Stromal cell of bone marrow (primary cell): ENCODE data around the gene ARL5C.
"Not testable (repeated sequence)": the region's sequence is repeated elsewhere in the genome, so short reads cannot be mapped to it uniquely, and the experiment has no call there.

Source experiments
- DNase-seq: peaks from one replicate; pipeline ENCODE4 v3.0.0-alpha.2; 2012; ENCODE audit warnings: low read depth

ARL5C gene

DNA sequence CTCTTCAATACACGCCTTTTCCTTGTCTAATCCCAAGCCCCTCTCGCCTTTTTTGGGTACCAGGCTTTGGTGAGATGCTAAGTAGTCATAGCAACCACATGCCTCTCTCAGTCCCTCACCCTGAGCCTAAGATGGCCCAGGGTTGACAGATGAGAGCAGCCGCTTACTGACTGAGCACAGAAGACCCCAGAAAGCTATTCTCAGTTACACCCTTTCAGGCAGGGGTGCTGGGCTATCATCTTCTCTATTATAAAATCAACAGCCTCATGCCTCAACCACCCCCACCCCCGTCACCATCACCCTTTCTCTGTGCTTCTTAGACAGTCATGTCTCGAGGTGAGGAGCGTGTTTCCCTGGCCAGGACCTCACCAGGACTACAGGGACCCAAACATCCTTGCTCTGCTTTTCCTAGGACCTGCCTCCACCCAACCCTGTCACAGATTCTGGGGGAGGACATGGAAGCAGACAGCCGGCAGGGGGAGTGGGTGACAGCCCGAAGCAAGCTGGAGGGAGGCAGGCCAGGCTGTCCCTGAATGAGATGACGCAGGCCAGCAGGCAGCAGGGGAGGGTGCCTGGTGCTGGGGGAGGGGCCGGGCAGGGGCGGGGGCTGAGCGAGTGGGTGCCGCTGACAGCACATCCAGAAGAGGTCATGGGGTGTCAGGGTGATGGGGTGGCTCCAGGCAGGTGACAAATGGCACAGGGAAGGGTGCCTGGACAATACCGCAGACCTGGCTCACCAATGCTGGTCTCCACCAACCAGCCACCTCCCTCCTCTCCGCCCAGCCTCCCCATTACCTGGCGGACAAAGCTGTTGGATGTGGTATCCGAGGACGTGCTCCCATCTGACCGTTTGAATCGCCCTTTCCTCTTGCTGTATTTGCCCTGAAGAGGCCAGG is 28.4 kb upstream of the ARL5C start:
- no peak for DNase-seq

DNA sequence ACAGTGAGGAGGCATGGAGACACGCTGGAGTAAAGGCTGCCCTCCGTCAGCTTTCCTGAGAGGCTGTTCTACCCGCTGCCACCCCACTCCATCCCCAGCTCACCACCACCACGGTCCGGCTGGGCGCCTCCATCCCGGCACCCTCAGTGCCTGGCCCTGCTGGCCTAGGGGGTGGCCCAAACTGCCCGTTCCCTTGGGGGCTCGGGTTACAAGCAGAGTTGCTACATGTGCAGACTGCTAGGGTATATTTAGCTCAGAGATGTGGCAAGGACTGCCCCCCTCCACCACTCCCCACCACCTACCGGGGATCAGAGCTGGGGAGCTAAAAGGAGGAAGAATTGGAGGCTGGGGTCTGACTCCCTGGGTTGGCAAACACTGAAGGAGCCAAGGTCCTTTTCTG is 27.4 kb upstream of the ARL5C start:
- DNase-seq = no peak

- no peak for DNase-seq
Measured at GRCh38 chr17:39192901-39193300, 26.9 kb upstream of the ARL5C start.

DNA sequence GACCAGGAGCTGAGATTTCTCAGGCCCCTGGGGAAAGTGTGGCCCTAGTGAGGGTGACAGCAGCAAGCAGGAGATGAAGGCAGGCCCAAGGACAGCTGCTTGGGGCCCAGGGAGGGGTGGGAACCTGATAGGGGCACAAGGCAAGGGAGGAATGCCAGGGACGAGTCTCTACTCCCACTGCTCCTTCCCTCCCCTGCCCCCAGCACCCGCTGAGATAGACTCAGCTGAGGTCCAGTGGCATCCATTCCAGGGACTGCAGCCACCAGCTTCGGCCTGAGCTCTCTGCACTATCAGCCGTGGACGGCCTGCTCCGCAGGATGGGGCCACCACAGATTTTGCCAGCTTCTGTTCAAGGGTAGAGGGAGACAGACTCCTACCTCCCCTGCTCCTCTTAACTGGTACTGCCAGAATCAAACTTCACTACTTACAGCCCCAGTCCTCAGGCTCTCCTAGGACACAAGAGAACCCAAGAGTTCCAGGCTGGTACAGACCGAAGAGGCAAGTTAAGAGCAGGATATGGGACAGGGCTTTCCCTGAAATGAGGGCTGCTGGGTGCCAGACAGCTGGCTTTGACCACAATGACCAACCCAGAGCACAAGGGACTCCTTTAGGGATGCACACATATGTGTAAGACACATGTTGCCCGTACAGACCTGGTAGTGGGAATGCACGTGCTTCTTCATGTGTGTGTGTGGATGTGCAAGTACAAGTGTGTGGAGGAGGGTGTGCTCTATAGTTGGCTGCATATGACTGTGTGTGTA is 26.0 kb upstream of the ARL5C start:
- no peak for DNase-seq

- DNase-seq = no peak
Measured at GRCh38 chr17:39187152-39187830, 21.3 kb upstream of the ARL5C start.

DNA sequence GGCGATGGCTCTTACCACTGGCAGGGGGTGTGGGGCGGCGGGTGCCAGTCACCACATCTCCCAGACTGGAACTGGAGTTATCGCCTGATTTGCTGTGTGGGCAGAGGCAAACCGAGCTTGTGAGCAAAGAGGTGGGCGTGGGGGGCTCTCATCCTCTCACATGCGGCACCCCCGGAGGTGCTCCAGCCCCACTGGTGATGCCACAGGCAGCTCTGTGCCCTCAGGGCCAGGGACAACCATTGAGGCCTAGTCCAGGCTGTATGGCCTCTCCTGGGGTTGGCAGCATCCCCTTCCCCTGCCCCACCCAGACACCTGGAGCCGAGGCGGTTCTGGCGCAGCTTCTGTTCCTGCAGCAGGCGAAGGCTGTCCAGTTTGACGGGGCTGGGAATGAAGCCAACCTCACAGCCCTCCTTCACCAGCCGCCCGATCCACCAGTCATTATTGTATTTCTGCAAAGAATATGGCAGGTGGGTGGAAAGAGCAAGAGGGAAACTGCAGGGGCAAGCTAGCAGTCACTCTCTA is 20.6 kb upstream of the ARL5C start:
- no peak for DNase-seq

GRCh38 chr17:39183720-39184119 is 17.8 kb upstream of the ARL5C start:
- no peak for DNase-seq

DNA sequence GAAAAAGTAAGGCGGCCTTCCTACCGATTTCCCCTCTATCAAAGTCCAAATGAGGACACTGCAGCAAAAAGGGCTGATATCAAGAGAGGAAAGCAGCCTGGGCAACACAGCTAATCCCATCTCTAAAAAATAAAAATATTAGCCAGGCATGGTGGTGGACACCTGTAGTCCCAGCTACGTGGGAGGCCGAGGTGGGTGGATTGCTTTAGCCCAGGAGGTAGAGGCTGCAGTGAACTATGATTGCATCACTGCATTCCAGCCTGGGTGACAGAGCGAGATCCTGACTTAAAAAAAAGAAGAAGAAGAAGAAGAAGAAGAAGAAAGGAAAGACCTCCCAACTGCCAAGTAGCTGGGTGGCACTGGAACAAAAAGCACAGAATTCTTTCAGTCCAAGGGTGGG is 17.1 kb upstream of the ARL5C start:
- DNase-seq = no peak

GRCh38 chr17:39181303-39181702 is 15.3 kb upstream of the ARL5C start:
- no peak for DNase-seq

GRCh38 chr17:39178536-39178935 is 12.6 kb upstream of the ARL5C start:
- DNase-seq = no peak

- DNase-seq = no peak
Measured at GRCh38 chr17:39177256-39177655, 11.3 kb upstream of the ARL5C start.

- no peak for DNase-seq
Measured at GRCh38 chr17:39175695-39176093, 9.7 kb upstream of the ARL5C start.

GRCh38 chr17:39174920-39175694 is 9.1 kb upstream of the ARL5C start:
- DNase-seq = no peak

- DNase-seq = no peak
Measured at GRCh38 chr17:39173526-39174274, 7.7 kb upstream of the ARL5C start.

- DNase-seq = no peak
Measured at GRCh38 chr17:39173080-39173479, 7.1 kb upstream of the ARL5C start.

GRCh38 chr17:39171933-39172332 is 6.0 kb upstream of the ARL5C start:
- DNase-seq = no peak

GRCh38 chr17:39170558-39170957 is 4.6 kb upstream of the ARL5C start:
- no peak for DNase-seq

DNA sequence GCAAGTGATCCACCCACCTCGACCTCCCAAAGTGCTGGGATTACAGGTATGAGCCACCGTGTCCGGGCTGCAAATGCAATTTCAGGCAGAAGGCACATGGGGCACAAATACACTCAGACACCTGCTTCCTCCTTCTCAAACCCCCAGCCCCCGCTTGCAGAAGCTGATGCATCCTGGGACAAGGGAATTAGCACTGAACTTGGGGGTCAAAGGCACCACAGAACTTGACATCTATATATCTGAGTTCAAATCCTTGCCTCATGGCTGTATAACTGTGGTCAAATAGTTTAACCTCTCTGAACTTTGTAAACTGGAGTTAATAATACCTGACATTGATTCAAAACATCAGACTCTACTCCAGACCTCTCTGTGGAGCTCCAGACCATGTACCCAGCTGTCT is 4.1 kb upstream of the ARL5C start:
- no peak for DNase-seq

GRCh38 chr17:39169518-39169917 is 3.6 kb upstream of the ARL5C start:
- DNase-seq = no peak

DNA sequence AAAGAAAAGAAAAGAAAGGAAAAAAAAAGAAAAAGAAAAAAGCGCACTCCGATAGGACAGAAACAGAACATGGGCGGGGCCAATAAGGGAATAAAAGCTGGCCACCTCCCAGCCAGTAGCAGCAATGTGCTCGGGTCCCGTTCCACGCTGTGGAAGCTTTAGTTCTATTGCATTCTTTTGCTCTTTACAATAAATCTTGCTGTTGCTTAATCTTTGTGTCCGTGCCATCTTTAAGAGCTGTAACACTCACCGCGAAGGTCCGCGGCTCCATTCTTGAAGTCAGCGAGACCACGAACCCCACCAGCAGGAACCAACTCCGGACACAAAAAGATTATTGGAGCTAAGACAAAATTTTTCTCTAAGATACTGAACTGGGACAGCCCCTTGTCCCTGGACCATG is 3.1 kb upstream of the ARL5C start:
- no peak for DNase-seq

DNA sequence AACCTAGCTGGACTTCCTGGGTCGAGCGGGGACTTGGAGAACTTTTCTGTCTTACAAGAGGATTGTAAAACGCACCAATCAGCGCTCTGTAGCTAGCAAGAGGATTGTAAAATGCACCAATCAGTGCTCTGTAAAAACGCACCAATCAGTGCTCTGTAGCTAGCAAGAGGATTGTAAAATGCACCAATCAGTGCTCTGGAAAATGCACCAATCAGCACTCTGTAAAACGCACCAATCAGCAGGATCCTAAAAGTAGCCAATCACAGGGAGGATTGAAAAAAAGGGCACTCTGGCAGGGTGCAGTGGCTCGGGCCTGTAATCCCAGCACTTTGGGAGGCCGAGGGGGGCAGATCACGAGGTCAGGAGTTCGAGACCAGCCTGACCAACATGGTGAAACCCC is 2.5 kb upstream of the ARL5C start:
- not testable (repeated sequence) for DNase-seq
